IPS-15b (cell line): ENCODE measurements around the gene DYNLL1.
"Not testable (repeated sequence)": the region's sequence is repeated elsewhere in the genome, so short reads cannot be mapped to it uniquely, and the experiment has no call there.

Experiments used
- H3K27me3 ChIP-seq: one replicate; pipeline ENCODE4 v1.6.1; 2013; ENCODE audit warnings: low read length; ENCODE audit not compliant: control insufficient read depth, insufficient read depth
- H3K36me3 ChIP-seq: one replicate; pipeline ENCODE4 v1.6.1; 2013; ENCODE audit warnings: low read length; ENCODE audit not compliant: control insufficient read depth, insufficient read depth
- H3K4me1 ChIP-seq: one replicate; pipeline ENCODE4 v1.6.1; 2013; ENCODE audit warnings: mild to moderate bottlenecking, low read length; ENCODE audit not compliant: control insufficient read depth, insufficient read depth
- H3K4me3 ChIP-seq: one replicate; pipeline ENCODE4 v1.5.1; 2013; ENCODE audit warnings: low read depth, low read length
- H3K9ac ChIP-seq: one replicate; pipeline ENCODE4 v1.6.1; 2013; ENCODE audit warnings: low read depth, mild to moderate bottlenecking, low read length
- H3K9me3 ChIP-seq: one replicate; pipeline ENCODE4 v1.6.1; 2013; ENCODE audit warnings: mild to moderate bottlenecking, low read length; ENCODE audit not compliant: control insufficient read depth, insufficient read depth

The DYNLL1 gene

GRCh38 chr12:120496413-120497340 is 764 bp downstream of the DYNLL1 start:
- H3K4me1 ChIP-seq = peaks cover 10% of the 10 kb centered on the region
- peak overlapping the region; percentile 68 for H3K9ac ChIP-seq
- H3K4me3 ChIP-seq = peak overlapping the region; percentile 81

GRCh38 chr12:120497524-120498150 is 1.7 kb downstream of the DYNLL1 start:
- Histone ChIP-seq H3K9me3 (no peaks in the 10 kb centered on the region), H3K9ac (no peak overlapping the region), H3K4me1 (peaks cover 10% of the 10 kb centered on the region), H3K4me3 (peak overlapping the region; percentile 81), H3K36me3 (peaks cover 6% of the 10 kb centered on the region), H3K27me3 (no peaks in the 10 kb centered on the region)

More at GRCh38 chr12:120496413-120497340, 764 bp downstream of the DYNLL1 start:
- Histone ChIP-seq H3K27me3 (no peaks in the 10 kb centered on the region), H3K9me3 (no peaks in the 10 kb centered on the region), H3K36me3 (peaks cover 6% of the 10 kb centered on the region)

DNA sequence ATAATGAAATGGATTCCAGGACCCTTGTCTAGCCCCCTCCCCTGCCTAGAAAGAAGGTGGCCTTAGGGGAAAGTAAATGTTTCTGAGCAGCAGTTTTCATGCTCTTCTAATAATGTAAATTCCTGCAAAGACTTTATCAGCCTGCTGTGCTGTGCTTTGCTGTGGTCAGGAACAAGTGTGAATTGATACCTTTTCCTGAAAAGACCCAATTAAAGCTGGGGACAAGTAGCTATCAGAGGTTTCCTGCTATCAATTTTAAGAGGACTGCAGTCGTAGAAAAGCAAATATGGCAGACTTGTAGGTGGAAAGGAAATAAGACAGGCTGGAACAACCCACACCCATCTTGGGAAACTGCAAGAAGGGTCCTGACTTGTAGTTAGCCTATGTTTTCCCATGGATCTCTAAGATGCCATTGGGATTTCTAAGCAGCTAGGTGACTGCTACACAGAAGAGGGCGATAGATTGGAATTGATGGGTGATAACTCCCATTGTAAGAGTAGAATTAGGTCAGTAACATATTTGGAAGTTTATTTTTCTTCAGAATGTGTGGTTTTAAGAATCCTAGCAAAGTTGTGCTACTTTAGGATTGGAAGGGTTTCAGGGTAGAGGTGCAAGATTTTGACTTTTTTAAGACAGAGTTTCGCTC is 3.1 kb downstream of the DYNLL1 start:
- Histone ChIP-seq H3K27me3 (no peaks in the 10 kb centered on the region), H3K4me3 (no peak overlapping the region), H3K9ac (no peak overlapping the region), H3K36me3 (peaks cover 6% of the 10 kb centered on the region), H3K9me3 (no peaks in the 10 kb centered on the region), H3K4me1 (peaks cover 11% of the 10 kb centered on the region)

- H3K9ac ChIP-seq = no peak overlapping the region
- H3K36me3 ChIP-seq = peaks cover 6% of the 10 kb centered on the region
- H3K4me1 ChIP-seq = peaks cover 12% of the 10 kb centered on the region
- no peak overlapping the region for H3K4me3 ChIP-seq
- no peaks in the 10 kb centered on the region for H3K27me3 ChIP-seq
- no peaks in the 10 kb centered on the region for H3K9me3 ChIP-seq
Measured at GRCh38 chr12:120500581-120500980, 4.7 kb downstream of the DYNLL1 start.

DNA sequence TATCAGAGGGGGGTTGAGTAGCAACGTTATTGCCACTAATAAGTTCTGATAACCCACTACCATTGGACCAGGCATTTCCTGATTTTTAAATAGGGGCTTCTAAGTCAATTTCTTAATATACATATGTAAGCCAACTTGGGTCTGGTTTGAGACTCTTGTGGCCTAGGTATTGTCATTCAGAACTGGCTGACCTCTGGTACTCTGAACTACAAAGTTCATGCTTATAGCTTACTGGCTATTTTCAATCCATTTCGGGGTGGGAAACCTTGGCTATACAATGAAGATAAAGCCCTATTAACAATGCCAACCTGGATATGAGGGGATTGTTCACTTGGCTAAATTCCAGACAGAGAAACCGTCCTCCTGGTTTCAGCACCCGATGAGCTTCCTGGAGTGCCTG is 8.7 kb downstream of the DYNLL1 start:
- Histone ChIP-seq H3K4me3 (no peak overlapping the region), H3K36me3 (no peaks in the 10 kb centered on the region), H3K4me1 (peaks cover 7% of the 10 kb centered on the region), H3K9ac (no peak overlapping the region), H3K9me3 (no peaks in the 10 kb centered on the region), H3K27me3 (no peaks in the 10 kb centered on the region)

GRCh38 chr12:120508537-120508936 is 12.6 kb downstream of the DYNLL1 start:
- Histone ChIP-seq H3K9me3 (no peaks in the 10 kb centered on the region), H3K4me1 (peaks cover 7% of the 10 kb centered on the region), H3K9ac (no peak overlapping the region), H3K4me3 (no peak overlapping the region), H3K36me3 (peaks cover 4% of the 10 kb centered on the region), H3K27me3 (no peaks in the 10 kb centered on the region)

DNA sequence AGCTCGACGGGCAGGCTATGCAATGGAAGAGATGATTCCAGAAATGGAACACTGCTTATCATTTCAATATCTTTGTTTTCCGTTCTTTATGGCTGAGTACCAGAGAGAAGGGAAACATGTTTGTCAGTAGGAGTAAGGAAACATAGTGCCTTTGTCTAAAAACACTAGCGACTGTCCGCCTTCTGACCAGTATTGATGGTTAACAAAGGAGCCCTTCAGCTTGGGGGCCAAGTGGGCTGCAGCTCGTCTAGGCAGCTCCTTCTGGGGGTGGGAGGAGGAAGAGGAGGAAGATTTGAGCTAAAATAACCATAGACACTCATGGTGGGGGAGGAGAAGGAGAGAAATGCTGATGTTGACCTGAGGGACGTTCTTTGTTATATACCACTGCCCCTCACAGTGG is 18.1 kb downstream of the DYNLL1 start:
- H3K4me1 ChIP-seq = no peaks in the 10 kb centered on the region
- peaks cover 15% of the 10 kb centered on the region for H3K36me3 ChIP-seq
- no peak overlapping the region for H3K4me3 ChIP-seq
- H3K27me3 ChIP-seq = no peaks in the 10 kb centered on the region
- H3K9me3 ChIP-seq = no peaks in the 10 kb centered on the region
- H3K9ac ChIP-seq = no peak overlapping the region

DNA sequence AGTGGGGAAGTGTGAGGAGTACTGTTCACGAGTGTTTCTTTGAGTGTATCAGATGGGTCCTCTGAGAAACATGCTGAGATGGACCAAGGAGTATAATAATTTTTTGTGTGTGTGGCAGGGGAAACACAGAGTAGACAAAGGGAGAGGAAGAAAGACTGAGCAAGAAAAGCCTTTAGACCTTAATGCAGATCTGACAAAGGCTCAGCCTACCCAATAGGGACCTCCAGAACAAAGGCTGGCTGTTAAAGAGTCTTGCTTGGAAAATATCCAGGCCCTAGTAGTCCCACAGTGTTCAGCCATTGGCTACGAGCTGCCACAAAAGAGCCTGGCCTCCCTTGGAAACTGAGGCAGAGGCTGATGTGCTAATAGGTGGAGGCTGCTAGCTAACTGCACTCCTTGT is 19.6 kb downstream of the DYNLL1 start:
- no peaks in the 10 kb centered on the region for H3K9me3 ChIP-seq
- no peaks in the 10 kb centered on the region for H3K4me1 ChIP-seq
- H3K36me3 ChIP-seq = peaks cover 11% of the 10 kb centered on the region
- no peak overlapping the region for H3K9ac ChIP-seq
- no peak overlapping the region for H3K4me3 ChIP-seq
- no peaks in the 10 kb centered on the region for H3K27me3 ChIP-seq

- not testable (repeated sequence) for H3K9ac ChIP-seq
Measured at GRCh38 chr12:120519324-120519723, 23.4 kb downstream of the DYNLL1 start.

DNA sequence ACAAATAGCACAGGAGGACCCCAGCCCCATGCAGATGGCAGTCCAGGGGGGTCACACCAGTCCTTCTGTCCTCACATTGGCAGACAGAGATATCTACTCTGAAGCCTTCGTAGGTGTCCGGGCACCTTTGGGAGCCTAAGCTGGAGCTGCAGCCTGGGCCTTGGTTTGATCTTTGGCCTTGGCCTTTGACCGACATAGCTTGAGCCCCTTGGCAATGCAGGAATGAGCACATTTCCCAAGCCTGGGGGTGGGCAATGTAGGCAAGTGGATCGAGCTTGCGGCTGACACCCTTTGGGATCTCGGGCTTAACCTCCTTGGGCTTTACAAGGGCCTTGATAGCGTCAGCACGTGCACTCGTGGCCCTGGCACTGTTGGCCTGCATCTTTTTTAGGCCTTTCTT is 26.7 kb downstream of the DYNLL1 start:
- Histone ChIP-seq H3K4me3 (no peak overlapping the region), H3K4me1 (no peaks in the 10 kb centered on the region), H3K9ac (no peak overlapping the region), H3K9me3 (no peaks in the 10 kb centered on the region), H3K36me3 (no peaks in the 10 kb centered on the region), H3K27me3 (no peaks in the 10 kb centered on the region)

More at GRCh38 chr12:120519324-120519723, 23.4 kb downstream of the DYNLL1 start:
- H3K9me3 ChIP-seq, H3K4me3 ChIP-seq, H3K36me3 ChIP-seq, H3K27me3 ChIP-seq, H3K4me1 ChIP-seq: not testable (repeated sequence)

- Histone ChIP-seq H3K36me3 (no peaks in the 10 kb centered on the region), H3K9me3 (no peaks in the 10 kb centered on the region), H3K4me1 (peaks cover 3% of the 10 kb centered on the region), H3K9ac (peak within 1 kb of the TSS; percentile 81), H3K27me3 (no peaks in the 10 kb centered on the region), H3K4me3 (peak within 1 kb of the TSS; percentile 99)
Measured at GRCh38 chr12:120528861-120529525, 33.1 kb downstream of the DYNLL1 start, which contains the start of gene COQ5. COQ5 (minus strand) TSS chr12:120529158; CDS start chr12:120529141, 17 bp downstream.
